Measurements from ENCODE around the gene FGF14.

DNA sequence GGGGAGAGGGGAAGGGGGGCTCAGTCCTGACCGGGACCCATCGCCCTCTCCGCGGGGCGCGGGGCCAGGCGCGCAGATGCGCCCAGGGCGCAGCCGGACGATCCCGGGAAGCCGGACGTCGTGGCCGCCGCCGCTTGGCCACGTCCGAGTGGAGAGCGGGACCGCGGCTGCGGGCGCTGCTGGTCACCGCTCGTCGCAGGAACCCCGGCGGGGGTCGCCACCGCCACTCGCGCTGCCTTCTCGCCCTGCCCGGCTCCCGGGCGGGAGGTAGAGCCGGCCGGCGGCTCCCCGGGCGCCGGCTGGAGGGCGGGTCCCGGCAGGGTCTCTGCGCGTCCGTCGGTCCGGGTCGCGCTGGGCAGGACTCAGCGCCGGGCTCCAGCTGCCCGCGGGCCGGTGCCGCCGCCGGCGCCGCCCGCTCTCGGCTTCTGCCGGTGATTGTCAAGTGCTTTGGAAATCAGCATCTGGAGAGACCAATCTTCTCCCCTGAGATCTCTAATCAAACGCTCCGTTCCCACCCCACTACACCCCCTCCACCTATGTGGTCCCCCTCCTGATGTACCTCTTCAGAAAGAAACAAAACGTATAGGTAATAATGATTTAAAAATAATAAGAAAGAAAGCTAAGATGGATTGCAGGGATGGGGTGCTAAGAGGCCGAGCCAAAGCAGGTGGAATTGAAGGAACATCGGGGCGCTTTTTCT is 484.9 kb downstream of the FGF14 start:
- TF ChIP-seq, protein P1, sequence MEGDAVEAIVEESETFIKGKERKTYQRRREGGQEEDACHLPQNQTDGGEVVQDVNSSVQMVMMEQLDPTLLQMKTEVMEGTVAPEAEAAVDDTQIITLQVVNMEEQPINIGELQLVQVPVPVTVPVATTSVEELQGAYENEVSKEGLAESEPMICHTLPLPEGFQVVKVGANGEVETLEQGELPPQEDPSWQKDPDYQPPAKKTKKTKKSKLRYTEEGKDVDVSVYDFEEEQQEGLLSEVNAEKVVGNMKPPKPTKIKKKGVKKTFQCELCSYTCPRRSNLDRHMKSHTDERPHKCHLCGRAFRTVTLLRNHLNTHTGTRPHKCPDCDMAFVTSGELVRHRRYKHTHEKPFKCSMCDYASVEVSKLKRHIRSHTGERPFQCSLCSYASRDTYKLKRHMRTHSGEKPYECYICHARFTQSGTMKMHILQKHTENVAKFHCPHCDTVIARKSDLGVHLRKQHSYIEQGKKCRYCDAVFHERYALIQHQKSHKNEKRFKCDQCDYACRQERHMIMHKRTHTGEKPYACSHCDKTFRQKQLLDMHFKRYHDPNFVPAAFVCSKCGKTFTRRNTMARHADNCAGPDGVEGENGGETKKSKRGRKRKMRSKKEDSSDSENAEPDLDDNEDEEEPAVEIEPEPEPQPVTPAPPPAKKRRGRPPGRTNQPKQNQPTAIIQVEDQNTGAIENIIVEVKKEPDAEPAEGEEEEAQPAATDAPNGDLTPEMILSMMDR (IDR thresholded peaks at IDR 0.05), result no peak
- TF ChIP-seq POLR2A (IDR thresholded peaks at IDR 0.05), result no peak

Data from lower leg skin (tissue), 3 donors.